HL-60 (cell line): ENCODE measurements around the gene SURF2.
A peak's percentile ranks its signal among the peaks of the same experiment; 100 is the strongest.

Source experiments
- DNase-seq, 2 experiments: peaks; one replicate each; pipeline ENCODE4 v3.0.0-alpha.2; 2010 to 2020; ENCODE audit warnings: low read depth in 1 of 2, low spot score in 1 of 2
- H3K27ac ChIP-seq: fragments of 250-450 bp; sonication (Bioruptor Pico); replicated peaks from 2 replicates; pipeline ENCODE4 v1.5.1; 2020; ENCODE audit warnings: mild to moderate bottlenecking, moderate library complexity
- H3K27me3 ChIP-seq: fragments of 250-450 bp; sonication (Bioruptor Pico); 2 replicates; pipeline ENCODE4 v1.5.1; 2021; ENCODE audit warnings: mild to moderate bottlenecking, moderate library complexity; ENCODE audit not compliant: insufficient read depth, poor library complexity, severe bottlenecking
- H3K4me3 ChIP-seq: replicated peaks from 2 replicates; pipeline ENCODE4 v1.5.1; 2011; ENCODE audit warnings: mild to moderate bottlenecking, control low read depth, low read length; ENCODE audit not compliant: insufficient read depth
- GABPA ChIP-seq: IDR thresholded peaks from 2 replicates; pipeline ENCODE4 v1.6.1; 2012; ENCODE audit warnings: low read depth
- POLR2AphosphoS5 ChIP-seq: IDR thresholded peaks from 2 replicates; pipeline ENCODE4 v1.6.1; 2012; ENCODE audit warnings: low read depth
- SPI1 ChIP-seq: IDR thresholded peaks from 2 replicates; pipeline ENCODE4 v1.6.1; 2012; ENCODE audit warnings: low read depth, mild to moderate bottlenecking, borderline replicate concordance
- TF ChIP-seq, protein P1 (sequence below): IDR thresholded peaks from one replicate; pipeline ENCODE4 v1.5.1; 2011; ENCODE audit warnings: low read length, control low read depth, inconsistent platforms; ENCODE audit not compliant: insufficient read depth
- TF ChIP-seq, protein P2 (sequence below): IDR thresholded peaks from 2 replicates; pipeline ENCODE4 v1.6.1; 2012; ENCODE audit warnings: low read depth; ENCODE audit not compliant: insufficient replicate concordance

The SURF2 gene

DNA sequence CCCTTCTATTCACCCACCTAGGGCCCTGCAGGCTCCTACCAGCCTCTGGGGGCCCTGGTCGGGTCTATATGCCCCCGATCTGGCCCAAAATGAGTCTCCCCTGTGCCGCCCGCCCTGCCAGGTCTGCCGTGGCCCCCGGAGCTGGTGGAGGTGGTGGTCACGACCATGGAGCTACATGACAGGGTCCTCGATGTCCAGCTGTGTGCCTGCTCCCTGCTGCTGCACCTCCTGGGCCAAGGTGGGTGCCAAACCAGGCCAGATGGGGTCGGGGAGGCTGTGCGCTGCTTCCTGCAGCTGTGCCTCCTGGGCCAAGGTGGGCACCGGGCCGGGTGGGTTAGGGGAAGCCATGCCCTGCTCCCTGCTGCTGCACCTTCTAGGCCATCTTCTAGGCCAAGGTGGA is 43.9 kb downstream of the SURF2 start:
- peak; percentile 26; the same call in 1 of the 2 replicates for TF ChIP-seq POLR2AphosphoS5
- TF ChIP-seq, protein P1, sequence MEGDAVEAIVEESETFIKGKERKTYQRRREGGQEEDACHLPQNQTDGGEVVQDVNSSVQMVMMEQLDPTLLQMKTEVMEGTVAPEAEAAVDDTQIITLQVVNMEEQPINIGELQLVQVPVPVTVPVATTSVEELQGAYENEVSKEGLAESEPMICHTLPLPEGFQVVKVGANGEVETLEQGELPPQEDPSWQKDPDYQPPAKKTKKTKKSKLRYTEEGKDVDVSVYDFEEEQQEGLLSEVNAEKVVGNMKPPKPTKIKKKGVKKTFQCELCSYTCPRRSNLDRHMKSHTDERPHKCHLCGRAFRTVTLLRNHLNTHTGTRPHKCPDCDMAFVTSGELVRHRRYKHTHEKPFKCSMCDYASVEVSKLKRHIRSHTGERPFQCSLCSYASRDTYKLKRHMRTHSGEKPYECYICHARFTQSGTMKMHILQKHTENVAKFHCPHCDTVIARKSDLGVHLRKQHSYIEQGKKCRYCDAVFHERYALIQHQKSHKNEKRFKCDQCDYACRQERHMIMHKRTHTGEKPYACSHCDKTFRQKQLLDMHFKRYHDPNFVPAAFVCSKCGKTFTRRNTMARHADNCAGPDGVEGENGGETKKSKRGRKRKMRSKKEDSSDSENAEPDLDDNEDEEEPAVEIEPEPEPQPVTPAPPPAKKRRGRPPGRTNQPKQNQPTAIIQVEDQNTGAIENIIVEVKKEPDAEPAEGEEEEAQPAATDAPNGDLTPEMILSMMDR, result no peak
- Histone ChIP-seq H3K4me3 (no peak overlapping the region), H3K27ac (no peak overlapping the region), H3K27me3 (no peaks in the 10 kb centered on the region)
- no peak for DNase-seq

DNA sequence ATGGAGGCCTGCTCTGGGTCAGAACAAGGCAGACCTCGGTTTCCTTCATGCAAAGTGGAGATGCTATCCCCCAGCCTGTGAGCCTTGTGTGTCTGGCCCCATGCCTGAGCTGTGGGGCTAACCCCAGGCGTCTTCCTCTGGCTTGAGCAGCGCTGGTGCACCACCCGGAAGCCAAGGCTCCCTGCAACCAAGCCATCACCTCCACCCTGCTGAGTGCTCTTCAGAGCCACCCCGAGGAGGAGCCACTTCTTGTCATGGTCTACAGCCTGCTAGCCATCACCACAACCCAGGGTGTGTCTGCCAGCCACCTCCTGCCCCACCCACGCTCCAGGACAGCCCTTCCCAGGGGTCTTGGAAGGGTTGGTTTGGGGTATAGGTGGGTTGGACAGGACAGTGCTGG is 45.2 kb downstream of the SURF2 start:
- Histone ChIP-seq H3K27me3 (no peaks in the 10 kb centered on the region), H3K4me3 (no peak overlapping the region), H3K27ac (no peak overlapping the region)
- TF ChIP-seq GABPA (no peak), POLR2AphosphoS5 (no peak; the same call in 1 of the 2 replicates), SPI1 (no peak)
- TF ChIP-seq, protein P2, sequence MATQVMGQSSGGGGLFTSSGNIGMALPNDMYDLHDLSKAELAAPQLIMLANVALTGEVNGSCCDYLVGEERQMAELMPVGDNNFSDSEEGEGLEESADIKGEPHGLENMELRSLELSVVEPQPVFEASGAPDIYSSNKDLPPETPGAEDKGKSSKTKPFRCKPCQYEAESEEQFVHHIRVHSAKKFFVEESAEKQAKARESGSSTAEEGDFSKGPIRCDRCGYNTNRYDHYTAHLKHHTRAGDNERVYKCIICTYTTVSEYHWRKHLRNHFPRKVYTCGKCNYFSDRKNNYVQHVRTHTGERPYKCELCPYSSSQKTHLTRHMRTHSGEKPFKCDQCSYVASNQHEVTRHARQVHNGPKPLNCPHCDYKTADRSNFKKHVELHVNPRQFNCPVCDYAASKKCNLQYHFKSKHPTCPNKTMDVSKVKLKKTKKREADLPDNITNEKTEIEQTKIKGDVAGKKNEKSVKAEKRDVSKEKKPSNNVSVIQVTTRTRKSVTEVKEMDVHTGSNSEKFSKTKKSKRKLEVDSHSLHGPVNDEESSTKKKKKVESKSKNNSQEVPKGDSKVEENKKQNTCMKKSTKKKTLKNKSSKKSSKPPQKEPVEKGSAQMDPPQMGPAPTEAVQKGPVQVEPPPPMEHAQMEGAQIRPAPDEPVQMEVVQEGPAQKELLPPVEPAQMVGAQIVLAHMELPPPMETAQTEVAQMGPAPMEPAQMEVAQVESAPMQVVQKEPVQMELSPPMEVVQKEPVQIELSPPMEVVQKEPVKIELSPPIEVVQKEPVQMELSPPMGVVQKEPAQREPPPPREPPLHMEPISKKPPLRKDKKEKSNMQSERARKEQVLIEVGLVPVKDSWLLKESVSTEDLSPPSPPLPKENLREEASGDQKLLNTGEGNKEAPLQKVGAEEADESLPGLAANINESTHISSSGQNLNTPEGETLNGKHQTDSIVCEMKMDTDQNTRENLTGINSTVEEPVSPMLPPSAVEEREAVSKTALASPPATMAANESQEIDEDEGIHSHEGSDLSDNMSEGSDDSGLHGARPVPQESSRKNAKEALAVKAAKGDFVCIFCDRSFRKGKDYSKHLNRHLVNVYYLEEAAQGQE, result no peak
- TF ChIP-seq, protein P1, result no peak
- DNase-seq, result no peak

DNA sequence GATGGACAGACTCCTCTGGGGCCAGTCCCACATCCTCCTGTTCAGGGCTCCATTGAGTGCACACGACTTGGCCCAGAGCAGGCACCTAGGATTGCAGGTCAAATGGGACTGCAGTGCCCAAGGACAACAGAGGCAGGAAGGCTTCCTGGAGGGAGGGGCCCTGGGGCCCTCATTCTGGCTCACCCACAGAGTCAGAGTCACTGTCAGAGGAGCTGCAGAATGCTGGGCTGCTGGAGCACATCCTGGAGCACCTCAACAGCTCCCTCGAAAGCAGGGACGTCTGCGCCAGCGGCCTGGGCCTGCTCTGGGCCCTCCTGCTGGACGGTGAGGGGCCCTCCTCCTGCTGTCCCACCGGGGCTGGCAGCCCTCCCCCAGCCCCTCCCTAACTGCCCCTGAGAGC is 46.3 kb downstream of the SURF2 start:
- H3K4me3 ChIP-seq, result no peak overlapping the region
- DNase-seq, result no peak
- TF ChIP-seq GABPA, result no peak
- no peak for TF ChIP-seq SPI1
- TF ChIP-seq, protein P2, result no peak
- TF ChIP-seq, protein P1, result no peak
- no peak for TF ChIP-seq POLR2AphosphoS5
- H3K27ac ChIP-seq, result no peak overlapping the region
- no peaks in the 10 kb centered on the region for H3K27me3 ChIP-seq

DNA sequence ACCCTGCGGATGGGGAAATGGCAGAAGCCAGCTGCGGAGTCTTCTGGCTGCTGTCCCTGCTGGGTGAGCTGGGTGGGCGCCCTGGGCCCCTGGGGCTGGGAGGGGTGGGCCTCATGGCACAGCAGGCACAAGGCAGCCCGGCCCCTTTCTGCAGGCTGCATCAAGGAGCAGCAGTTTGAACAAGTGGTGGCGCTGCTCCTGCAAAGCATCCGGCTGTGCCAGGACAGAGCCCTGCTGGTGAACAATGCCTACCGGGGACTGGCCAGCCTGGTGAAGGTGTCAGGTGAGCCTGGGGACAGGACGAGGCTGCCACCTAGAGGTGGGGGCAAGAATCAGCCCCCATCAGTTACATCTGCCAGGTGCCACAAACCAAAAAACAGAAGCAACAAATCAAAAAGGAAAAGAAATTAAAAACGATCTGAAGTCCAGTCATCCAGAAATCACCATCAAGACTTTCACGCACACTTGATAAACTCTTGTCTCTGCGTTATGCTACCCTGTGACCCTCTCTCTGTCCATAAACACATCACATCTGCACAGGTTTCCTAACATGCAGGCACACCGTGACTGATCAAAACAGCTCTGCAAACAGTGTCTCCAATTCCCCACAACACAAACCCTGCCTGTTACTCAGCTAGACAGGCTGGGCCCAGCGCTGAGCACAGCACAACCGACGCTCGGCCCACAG is 47.6 kb downstream of the SURF2 start:
- TF ChIP-seq, protein P1, result peak; percentile 49
- TF ChIP-seq, protein P2, result no peak
- no peak overlapping the region for H3K27ac ChIP-seq
- no peak overlapping the region for H3K4me3 ChIP-seq
- H3K27me3 ChIP-seq, result no peaks in the 10 kb centered on the region
- DNase-seq, result peak in 1 of 2 experiments; percentile 57
